Measurements from ENCODE around the gene ANKRD9.
"Not testable (repeated sequence)": the region's sequence is repeated elsewhere in the genome, so short reads cannot be mapped to it uniquely, and the experiment has no call there.

The ANKRD9 gene

GRCh38 chr14:102551995-102552705, 42.6 kb upstream of the ANKRD9 start:
- CTCF ChIA-PET = no interaction called here
- peaks cover 0 to 4% (median 0%) of the 10 kb centered on the region in 5 experiments for H3K27me3 ChIP-seq (replicated peaks in 2 of 5; ENCODE audit: control insufficient read depth in 4 of 5, insufficient read depth in 5 of 5, low read length in 4 of 5)
- 81% methylated on average over 8 of the region's 14 CpGs for WGBS (ENCODE audit: insufficient coverage)
- H3K4me1 ChIP-seq (ENCODE audit: control extremely low read depth in 1 of 4, control insufficient read depth in 4 of 4, insufficient read depth in 4 of 4, low read length in 3 of 4) = peaks cover 0 to 11% (median 10%) of the 10 kb centered on the region in 4 experiments
- POLR2A ChIA-PET = no interaction called here
- no peak overlapping the region for H3K4me3 ChIP-seq (ENCODE audit: control insufficient read depth in 1 of 7, extremely low read depth in 1 of 7, insufficient read depth in 4 of 7, low read depth in 2 of 7, low read length in 6 of 7)
- no peak for DNase-seq
- peaks cover 0 to 4% (median 0%) of the 10 kb centered on the region in 5 experiments for H3K9me3 ChIP-seq (ENCODE audit: control extremely low read depth in 1 of 5, control insufficient read depth in 4 of 5, insufficient read depth in 2 of 5, low read depth in 1 of 5, low read length in 4 of 5)
- H3K36me3 ChIP-seq (ENCODE audit: control insufficient read depth in 4 of 4, insufficient read depth in 4 of 4, low read length in 3 of 4) = no peaks in the 10 kb centered on the region
- H3K27ac ChIP-seq (ENCODE audit: insufficient read depth in 1 of 2, low read depth in 1 of 2, low read length in 2 of 2, poor library complexity in 1 of 2, severe bottlenecking in 2 of 2) = peak overlapping the region in 1 of 2 experiments; percentile 66

DNA sequence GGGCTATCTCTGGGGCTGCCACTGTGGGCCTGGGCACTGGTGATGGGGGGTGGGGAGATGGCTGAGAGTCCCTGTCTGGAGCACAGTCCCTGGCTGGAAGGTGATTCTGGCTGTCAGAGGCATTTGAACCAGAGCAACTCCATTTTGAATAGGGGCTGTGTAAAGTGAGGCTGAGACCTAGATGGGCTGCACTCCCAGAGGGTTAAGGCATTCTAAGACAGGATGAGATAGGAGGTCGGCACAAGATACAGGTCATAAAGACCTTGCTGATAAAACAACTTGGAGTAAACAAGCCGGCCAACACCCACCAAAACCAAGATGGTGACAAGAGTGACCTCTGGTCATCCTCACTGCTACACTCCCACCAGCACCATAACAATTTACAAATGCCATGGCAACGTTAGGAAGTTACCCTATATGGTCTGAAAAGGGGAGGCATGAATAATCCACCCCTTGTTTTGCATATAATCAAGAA, 41.4 kb upstream of the ANKRD9 start:
- H3K9me3 ChIP-seq (ENCODE audit: control extremely low read depth in 1 of 5, control insufficient read depth in 4 of 5, insufficient read depth in 2 of 5, low read depth in 1 of 5, low read length in 4 of 5); H3K4me3 ChIP-seq (ENCODE audit: control insufficient read depth in 1 of 7, extremely low read depth in 1 of 7, insufficient read depth in 4 of 7, low read depth in 2 of 7, low read length in 6 of 7); H3K27me3 ChIP-seq (replicated peaks in 2 of 5; ENCODE audit: control insufficient read depth in 4 of 5, insufficient read depth in 5 of 5, low read length in 4 of 5); POLR2A ChIA-PET; DNase-seq; CTCF ChIA-PET; H3K36me3 ChIP-seq (ENCODE audit: control insufficient read depth in 4 of 4, insufficient read depth in 4 of 4, low read length in 3 of 4); H3K4me1 ChIP-seq (ENCODE audit: control extremely low read depth in 1 of 4, control insufficient read depth in 4 of 4, insufficient read depth in 4 of 4, low read length in 3 of 4): not testable (repeated sequence)
- WGBS (ENCODE audit: insufficient coverage) = 100% methylated on average over 2 of the region's 3 CpGs
- peak overlapping the region in 1 of 2 experiments; percentile 14 for H3K27ac ChIP-seq (ENCODE audit: insufficient read depth in 1 of 2, low read depth in 1 of 2, low read length in 2 of 2, poor library complexity in 1 of 2, severe bottlenecking in 2 of 2)

DNA sequence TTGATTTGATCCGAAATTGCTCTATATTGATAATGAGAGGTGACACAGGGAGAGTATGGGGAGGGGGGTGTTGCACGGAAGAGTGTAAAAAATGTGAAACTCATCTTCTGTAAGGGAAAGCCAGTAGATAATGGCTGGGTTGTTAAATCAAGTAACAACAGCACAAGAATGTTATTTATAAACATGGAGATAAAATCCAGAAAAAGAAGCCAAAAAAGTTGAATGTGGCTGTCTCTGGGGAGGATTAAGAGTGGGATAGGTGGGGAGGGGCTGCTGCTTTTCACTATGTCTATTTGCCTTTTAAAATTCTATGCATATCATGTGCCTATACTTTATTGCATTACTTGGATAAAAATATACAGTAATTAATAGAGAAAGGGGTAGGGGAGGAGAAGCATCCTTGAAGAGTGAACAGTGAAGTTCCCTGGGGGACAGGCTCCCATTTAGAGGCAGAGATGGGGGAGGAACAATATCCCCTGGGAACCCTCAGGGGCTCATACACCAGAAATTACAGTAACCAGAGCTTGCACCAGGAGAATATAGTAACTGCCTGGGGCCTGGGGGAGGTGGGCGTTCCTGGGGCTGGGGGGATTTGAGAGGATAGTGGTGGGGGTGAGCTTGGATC, 39.2 kb upstream of the ANKRD9 start:
- H3K27me3 ChIP-seq (replicated peaks in 2 of 5; ENCODE audit: control insufficient read depth in 4 of 5, insufficient read depth in 5 of 5, low read length in 4 of 5) = peaks cover 0 to 30% (median 16%) of the 10 kb centered on the region in 5 experiments
- CTCF ChIA-PET = interaction anchor here (1.7 to 2.2 kb wide), 2 partner anchors 12 to 24 kb away, joined by 6 read pairs; no protein-coding TSS in a partner anchor
- no peak overlapping the region for H3K4me3 ChIP-seq (ENCODE audit: control insufficient read depth in 1 of 7, extremely low read depth in 1 of 7, insufficient read depth in 4 of 7, low read depth in 2 of 7, low read length in 6 of 7)
- POLR2A ChIA-PET = no interaction called here
- H3K27ac ChIP-seq (ENCODE audit: insufficient read depth in 1 of 2, low read depth in 1 of 2, low read length in 2 of 2, poor library complexity in 1 of 2, severe bottlenecking in 2 of 2) = no peak overlapping the region
- no peaks in the 10 kb centered on the region for H3K36me3 ChIP-seq (ENCODE audit: control insufficient read depth in 4 of 4, insufficient read depth in 4 of 4, low read length in 3 of 4)
- 83% methylated on average over 2 of the region's 3 CpGs for WGBS (ENCODE audit: insufficient coverage)
- peaks cover 0 to 10% (median 9%) of the 10 kb centered on the region in 4 experiments for H3K4me1 ChIP-seq (ENCODE audit: control extremely low read depth in 1 of 4, control insufficient read depth in 4 of 4, insufficient read depth in 4 of 4, low read length in 3 of 4)
- H3K9me3 ChIP-seq (ENCODE audit: control extremely low read depth in 1 of 5, control insufficient read depth in 4 of 5, insufficient read depth in 2 of 5, low read depth in 1 of 5, low read length in 4 of 5) = peaks cover 0 to 4% (median 0%) of the 10 kb centered on the region in 5 experiments
- no peak for DNase-seq

GRCh38 chr14:102545461-102546265, 36.1 kb upstream of the ANKRD9 start:
- no peak for DNase-seq
- ChIA-PET POLR2A (no interaction called here), CTCF (no interaction called here)
- peaks cover 0 to 10% (median 5%) of the 10 kb centered on the region in 4 experiments for H3K4me1 ChIP-seq (ENCODE audit: control extremely low read depth in 1 of 4, control insufficient read depth in 4 of 4, insufficient read depth in 4 of 4, low read length in 3 of 4)
- peaks cover 0 to 4% (median 0%) of the 10 kb centered on the region in 5 experiments for H3K9me3 ChIP-seq (ENCODE audit: control extremely low read depth in 1 of 5, control insufficient read depth in 4 of 5, insufficient read depth in 2 of 5, low read depth in 1 of 5, low read length in 4 of 5)
- H3K27ac ChIP-seq (ENCODE audit: insufficient read depth in 1 of 2, low read depth in 1 of 2, low read length in 2 of 2, poor library complexity in 1 of 2, severe bottlenecking in 2 of 2) = no peak overlapping the region
- peaks cover 0 to 40% (median 16%) of the 10 kb centered on the region in 5 experiments for H3K27me3 ChIP-seq (replicated peaks in 2 of 5; ENCODE audit: control insufficient read depth in 4 of 5, insufficient read depth in 5 of 5, low read length in 4 of 5)
- H3K4me3 ChIP-seq (ENCODE audit: control insufficient read depth in 1 of 7, extremely low read depth in 1 of 7, insufficient read depth in 4 of 7, low read depth in 2 of 7, low read length in 6 of 7) = no peak overlapping the region
- WGBS (ENCODE audit: insufficient coverage) = 78% methylated on average over 25 of the region's 29 CpGs
- H3K36me3 ChIP-seq (ENCODE audit: control insufficient read depth in 4 of 4, insufficient read depth in 4 of 4, low read length in 3 of 4) = no peaks in the 10 kb centered on the region

DNA sequence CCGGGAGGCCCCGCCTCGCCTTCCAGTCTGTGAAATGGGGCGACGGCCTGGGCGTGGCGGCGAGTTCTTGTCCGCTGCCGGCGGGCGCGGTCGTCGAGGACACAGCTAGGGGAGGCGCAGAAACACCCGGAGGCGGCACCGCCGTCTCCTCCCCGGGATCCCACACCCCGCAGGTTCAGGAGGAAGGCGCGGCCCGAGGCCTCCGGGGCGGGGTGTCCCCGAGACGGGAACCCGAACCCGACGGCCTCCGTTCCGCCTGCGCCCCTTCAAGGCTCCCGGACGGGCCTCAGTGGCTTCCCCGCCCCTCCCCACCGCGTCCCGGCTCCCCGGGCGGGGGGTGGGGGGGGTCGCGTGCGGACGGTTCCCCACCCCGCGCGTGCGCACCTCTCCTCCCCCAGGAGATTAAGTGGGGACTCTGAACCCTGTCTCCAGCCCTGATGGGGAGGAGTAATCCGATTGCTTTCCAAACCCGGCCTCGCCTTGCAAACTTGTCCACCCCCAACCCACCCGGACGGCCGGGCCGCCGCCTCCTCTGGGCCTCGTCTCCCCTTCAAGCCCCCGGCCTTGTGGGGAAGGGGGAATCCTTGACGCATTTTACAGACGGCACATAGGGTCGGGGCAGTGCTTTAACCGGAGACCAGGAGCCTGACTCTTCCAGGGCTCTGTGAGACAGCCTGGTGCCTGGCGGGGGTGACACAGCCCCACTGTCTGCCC, 35.3 kb upstream of the ANKRD9 start:
- Histone ChIP-seq H3K27me3 (replicated peaks in 2 of 5; ENCODE audit: control insufficient read depth in 4 of 5, insufficient read depth in 5 of 5, low read length in 4 of 5) (peaks cover 0 to 40% (median 16%) of the 10 kb centered on the region in 5 experiments), H3K27ac (ENCODE audit: insufficient read depth in 1 of 2, low read depth in 1 of 2, low read length in 2 of 2, poor library complexity in 1 of 2, severe bottlenecking in 2 of 2) (no peak overlapping the region), H3K9me3 (ENCODE audit: control extremely low read depth in 1 of 5, control insufficient read depth in 4 of 5, insufficient read depth in 2 of 5, low read depth in 1 of 5, low read length in 4 of 5) (peaks cover 0 to 4% (median 0%) of the 10 kb centered on the region in 5 experiments), H3K36me3 (ENCODE audit: control insufficient read depth in 4 of 4, insufficient read depth in 4 of 4, low read length in 3 of 4) (no peaks in the 10 kb centered on the region), H3K4me1 (ENCODE audit: control extremely low read depth in 1 of 4, control insufficient read depth in 4 of 4, insufficient read depth in 4 of 4, low read length in 3 of 4) (peaks cover 0 to 15% (median 7%) of the 10 kb centered on the region in 4 experiments), H3K4me3 (ENCODE audit: control insufficient read depth in 1 of 7, extremely low read depth in 1 of 7, insufficient read depth in 4 of 7, low read depth in 2 of 7, low read length in 6 of 7) (peak overlapping the region in 3 of 7 experiments; percentile 43 to 57 (median 45))
- ChIA-PET POLR2A (no interaction called here), CTCF (no interaction called here)
- WGBS (ENCODE audit: insufficient coverage) = 6% methylated on average over 37 of the region's 66 CpGs
- DNase-seq = peak in 2 of 3 donors; percentile 19 to 42

DNA sequence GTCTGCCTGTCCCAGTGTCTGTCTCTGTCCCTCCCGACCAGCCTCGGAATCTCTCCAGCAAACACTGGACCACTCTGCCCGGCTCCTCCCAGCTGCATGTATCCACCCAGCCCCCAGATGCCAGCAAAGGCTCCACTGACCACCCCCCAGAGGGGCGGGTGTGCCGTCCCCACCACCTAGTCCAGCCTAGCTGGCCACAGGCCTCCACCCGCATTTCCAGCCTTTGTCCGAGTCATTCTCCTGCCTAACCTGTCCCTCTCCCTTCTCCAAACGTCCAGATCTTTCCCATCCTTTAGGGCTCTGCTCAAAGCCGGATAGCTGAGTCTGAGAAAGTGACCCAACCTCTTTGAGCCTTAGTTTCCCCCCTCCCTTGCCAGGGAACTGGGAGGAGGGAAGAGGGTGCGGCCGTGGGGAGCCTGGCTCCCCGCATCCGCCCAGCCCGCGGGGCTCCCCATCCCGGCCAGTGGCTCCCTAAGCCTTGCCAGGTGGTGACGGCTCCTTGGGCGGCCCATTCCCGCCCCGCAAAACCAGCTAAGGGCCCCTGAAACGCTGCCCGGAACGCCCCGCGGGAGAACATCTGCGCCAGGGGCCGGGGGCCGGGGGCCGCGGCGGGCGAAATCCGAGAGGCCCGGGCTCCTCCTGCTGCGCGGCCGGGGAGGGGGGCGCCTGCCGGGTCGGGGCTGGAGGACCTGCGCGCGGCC, 34.6 kb upstream of the ANKRD9 start:
- Histone ChIP-seq H3K9me3 (ENCODE audit: control extremely low read depth in 1 of 5, control insufficient read depth in 4 of 5, insufficient read depth in 2 of 5, low read depth in 1 of 5, low read length in 4 of 5) (peaks cover 0 to 4% (median 0%) of the 10 kb centered on the region in 5 experiments), H3K36me3 (ENCODE audit: control insufficient read depth in 4 of 4, insufficient read depth in 4 of 4, low read length in 3 of 4) (no peaks in the 10 kb centered on the region), H3K27me3 (replicated peaks in 2 of 5; ENCODE audit: control insufficient read depth in 4 of 5, insufficient read depth in 5 of 5, low read length in 4 of 5) (peaks cover 0 to 40% (median 16%) of the 10 kb centered on the region in 5 experiments), H3K4me1 (ENCODE audit: control extremely low read depth in 1 of 4, control insufficient read depth in 4 of 4, insufficient read depth in 4 of 4, low read length in 3 of 4) (peaks cover 0 to 19% (median 10%) of the 10 kb centered on the region in 4 experiments), H3K4me3 (ENCODE audit: control insufficient read depth in 1 of 7, extremely low read depth in 1 of 7, insufficient read depth in 4 of 7, low read depth in 2 of 7, low read length in 6 of 7) (peak overlapping the region in 1 of 7 experiments; percentile 43), H3K27ac (ENCODE audit: insufficient read depth in 1 of 2, low read depth in 1 of 2, low read length in 2 of 2, poor library complexity in 1 of 2, severe bottlenecking in 2 of 2) (no peak overlapping the region)
- ChIA-PET CTCF (no interaction called here), POLR2A (no interaction called here)
- DNase-seq = no peak
- 16% methylated on average over 26 of the region's 43 CpGs for WGBS (ENCODE audit: insufficient coverage)
